Neuronal stem cell (in vitro differentiated cells): Measurements from ENCODE around the gene ZFTA.
A peak's percentile ranks its signal among the peaks of the same experiment; 100 is the strongest.

Source experiments
- DNase-seq: peaks from one replicate; pipeline ENCODE4 v3.0.0-alpha.2; 2013; ENCODE audit warnings: low spot score
- H2AFZ ChIP-seq: one replicate; pipeline ENCODE4 v1.6.1; 2013; ENCODE audit warnings: mild to moderate bottlenecking, low read length, inconsistent platforms
- H2AK5ac ChIP-seq: 2 replicates; pipeline ENCODE4 v1.6.1; 2013; ENCODE audit warnings: low read depth, mild to moderate bottlenecking, inconsistent platforms, low read length, moderate library complexity, mixed read lengths
- H2BK120ac ChIP-seq: 2 replicates; pipeline ENCODE4 v1.6.1; 2013; ENCODE audit warnings: low read depth, mild to moderate bottlenecking, inconsistent platforms, low read length, moderate library complexity, mixed read lengths
- H2BK12ac ChIP-seq: one replicate; pipeline ENCODE4 v1.6.1; 2013; ENCODE audit warnings: low read length, inconsistent platforms
- H2BK15ac ChIP-seq: 2 replicates; pipeline ENCODE4 v1.6.1; 2013; ENCODE audit warnings: mild to moderate bottlenecking, low read length, inconsistent platforms, mixed read lengths
- H2BK5ac ChIP-seq: one replicate; pipeline ENCODE4 v1.6.1; 2013; ENCODE audit warnings: inconsistent platforms, mild to moderate bottlenecking, low read length, moderate library complexity
- H3K14ac ChIP-seq: one replicate; pipeline ENCODE4 v1.6.1; 2013; ENCODE audit warnings: low read length, inconsistent platforms
- H3K18ac ChIP-seq: 2 replicates; pipeline ENCODE4 v1.6.1; 2013; ENCODE audit warnings: low read length, inconsistent platforms
- H3K23ac ChIP-seq: 2 replicates; pipeline ENCODE4 v1.6.1; 2013; ENCODE audit warnings: low read depth, mild to moderate bottlenecking, mixed read lengths, low read length, inconsistent platforms; ENCODE audit not compliant: poor library complexity
- H3K27ac ChIP-seq: replicated peaks from 3 replicates; pipeline ENCODE4 v1.5.1; 2013; ENCODE audit warnings: low read length, inconsistent platforms
- H3K27me3 ChIP-seq, 3 experiments: 2 replicates each; pipeline ENCODE4 v1.6.1; 2013; ENCODE audit warnings: low read length in 3 of 3, mild to moderate bottlenecking in 2 of 3, inconsistent platforms in 1 of 3, low read depth in 1 of 3, mixed read lengths in 1 of 3, moderate library complexity in 1 of 3; ENCODE audit not compliant: control insufficient read depth in 3 of 3, insufficient read depth in 3 of 3
- H3K36me3 ChIP-seq, 2 donors: replicated peaks in 1 of 2; 2 replicates each; pipeline ENCODE4 v1.6.1; 2013; ENCODE audit warnings: low read length in 2 of 2; ENCODE audit not compliant: control insufficient read depth in 2 of 2, insufficient read depth in 2 of 2
- H3K4ac ChIP-seq: 2 replicates; pipeline ENCODE4 v1.6.1; 2013; ENCODE audit warnings: inconsistent platforms, mild to moderate bottlenecking, low read length, moderate library complexity
- H3K4me1 ChIP-seq, 2 donors: 1 replicate in 1 of 2; 2 replicates in 1 of 2; pipeline ENCODE4 v1.6.1; 2013; ENCODE audit warnings: low read length in 2 of 2, low read depth in 1 of 2; ENCODE audit not compliant: control insufficient read depth in 2 of 2, insufficient read depth in 1 of 2
- H3K4me2 ChIP-seq: one replicate; pipeline ENCODE4 v1.6.1; 2013; ENCODE audit warnings: mild to moderate bottlenecking, low read length, inconsistent platforms; ENCODE audit not compliant: insufficient read depth, poor library complexity, severe bottlenecking
- H3K4me3 ChIP-seq, 2 donors: 2 replicates each; pipeline ENCODE4 v1.5.1; 2013; ENCODE audit warnings: low read length in 2 of 2, mild to moderate bottlenecking in 2 of 2, inconsistent platforms in 1 of 2, moderate library complexity in 1 of 2
- H3K79me1 ChIP-seq: one replicate; pipeline ENCODE4 v1.6.1; 2013; ENCODE audit warnings: low read depth, mild to moderate bottlenecking, inconsistent platforms, low read length, moderate library complexity
- H3K9ac ChIP-seq: one replicate; pipeline ENCODE4 v1.6.1; 2013; ENCODE audit warnings: mild to moderate bottlenecking, low read depth, low read length, inconsistent platforms; ENCODE audit not compliant: poor library complexity
- H3K9me3 ChIP-seq, 2 donors: replicated peaks in 1 of 2; 2 replicates each; pipeline versions ENCODE3 to v1.6.1; 2013; ENCODE audit warnings: low read length in 2 of 2, mild to moderate bottlenecking in 2 of 2, inconsistent platforms in 1 of 2, low read depth in 1 of 2, mixed read lengths in 1 of 2, moderate library complexity in 1 of 2; ENCODE audit not compliant: control insufficient read depth in 2 of 2, insufficient read depth in 1 of 2
- H4K8ac ChIP-seq: one replicate; pipeline ENCODE4 v1.6.1; 2013; ENCODE audit warnings: low read depth, mild to moderate bottlenecking, inconsistent platforms, low read length, moderate library complexity
- H4K91ac ChIP-seq: one replicate; pipeline ENCODE4 v1.6.1; 2013; ENCODE audit warnings: low read length, low read depth, mild to moderate bottlenecking, inconsistent platforms; ENCODE audit not compliant: poor library complexity
- WGBS, 2 donors: extraction: QIAGEN DNeasy Blood & Tissue Kit; methylation state at CpG; one replicate each; pipeline ENCODE4 v1.1.7; 2013; ENCODE audit warnings: missing lambda C conversion rate in 2 of 2, mixed read lengths in 1 of 2; ENCODE audit not compliant: insufficient read length in 2 of 2, insufficient replicate concordance in 1 of 2; ENCODE audit errors: extremely low coverage in 2 of 2; 5-methylcytosine and 5-hydroxymethylcytosine counted together

The ZFTA gene

DNA sequence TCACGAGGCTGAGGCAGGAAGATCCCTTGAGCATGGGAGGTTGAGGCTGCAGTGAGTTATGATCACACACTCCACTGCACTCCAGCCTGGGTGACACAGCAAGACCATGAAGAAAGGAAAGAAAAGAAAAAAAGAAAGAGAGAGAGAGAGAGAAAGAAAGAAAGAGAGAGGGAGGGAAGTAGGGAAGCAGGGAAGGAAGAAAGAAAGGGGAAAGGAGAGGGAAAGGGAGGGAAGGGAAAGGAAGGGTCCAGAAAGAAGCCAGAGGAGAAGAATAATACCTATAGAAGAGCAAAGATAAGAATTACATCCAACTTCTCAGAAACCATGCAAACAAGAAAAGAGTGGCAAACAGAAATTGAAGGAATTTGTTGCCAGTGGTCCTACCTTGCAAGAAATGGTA is 17.2 kb upstream of the ZFTA start:
- no peak overlapping the region for H3K27ac ChIP-seq
- peaks cover 0 to 1% of the 10 kb centered on the region in 2 donors for H3K9me3 ChIP-seq
- H2BK120ac ChIP-seq, result no peak overlapping the region
- no peak overlapping the region for H2BK15ac ChIP-seq
- no peak overlapping the region for H4K8ac ChIP-seq
- no peaks in the 10 kb centered on the region for H3K79me1 ChIP-seq
- H3K4me1 ChIP-seq, result peaks cover 2% of the 10 kb centered on the region in 2 donors
- no peak overlapping the region for H3K4me3 ChIP-seq
- H3K23ac ChIP-seq, result no peak overlapping the region
- H2AFZ ChIP-seq, result no peak overlapping the region
- H2AK5ac ChIP-seq, result no peak overlapping the region
- H2BK5ac ChIP-seq, result no peak overlapping the region
- H3K14ac ChIP-seq, result no peak overlapping the region
- no CpG with 5 or more reads among the region's 1 CpG for WGBS, 2 donors
- no peak overlapping the region for H4K91ac ChIP-seq
- no peak overlapping the region for H3K4ac ChIP-seq
- H3K36me3 ChIP-seq, result no peaks in the 10 kb centered on the region
- no peak overlapping the region for H2BK12ac ChIP-seq
- H3K4me2 ChIP-seq, result no peak overlapping the region
- no peaks in the 10 kb centered on the region for H3K27me3 ChIP-seq
- no peak for DNase-seq
- H3K9ac ChIP-seq, result no peak overlapping the region
- no peak overlapping the region for H3K18ac ChIP-seq

DNA sequence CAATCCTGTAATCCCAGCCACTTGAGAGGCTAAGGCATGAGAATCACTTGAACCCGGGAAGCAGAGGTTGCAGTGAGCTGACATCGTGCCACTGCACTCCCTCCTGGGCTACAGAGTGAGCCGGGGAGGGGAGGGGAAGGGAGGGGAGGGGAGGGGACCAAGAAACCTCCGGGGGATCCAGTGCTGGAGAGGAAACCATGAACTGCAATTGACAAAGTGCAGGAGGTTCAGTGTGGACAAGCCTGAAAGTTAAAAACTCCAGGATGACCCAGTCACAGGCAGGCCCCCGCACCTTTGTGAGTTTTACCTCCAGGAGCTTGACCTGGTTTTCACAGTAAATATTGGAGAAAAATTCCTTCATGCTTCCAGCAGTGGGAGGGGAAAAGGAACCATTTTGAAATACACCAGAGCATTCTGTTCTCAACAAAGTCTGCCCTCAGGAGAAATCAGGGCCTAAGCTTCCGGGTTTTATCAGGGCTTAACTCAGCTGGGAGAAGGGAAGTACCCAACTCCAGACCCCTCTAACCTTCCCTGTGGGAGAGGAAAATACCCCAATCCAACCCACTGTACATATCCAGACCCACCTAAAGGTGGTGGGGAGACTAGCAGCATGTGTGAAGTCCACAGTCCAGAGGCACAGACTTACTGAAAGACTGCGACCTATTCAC is 15.5 kb upstream of the ZFTA start:
- no peak for DNase-seq
- H4K8ac ChIP-seq, result no peak overlapping the region
- H2AFZ ChIP-seq, result peak overlapping the region; percentile 93
- H4K91ac ChIP-seq, result no peak overlapping the region
- H2BK12ac ChIP-seq, result no peak overlapping the region
- no peaks in the 10 kb centered on the region for H3K9me3 ChIP-seq
- H3K4me2 ChIP-seq, result no peak overlapping the region
- H3K18ac ChIP-seq, result no peak overlapping the region
- no peak overlapping the region for H2BK120ac ChIP-seq
- H3K4me3 ChIP-seq, result no peak overlapping the region
- H2BK5ac ChIP-seq, result no peak overlapping the region
- WGBS, 2 donors, result no CpG with 5 or more reads among the region's 7 CpGs
- no peak overlapping the region for H2AK5ac ChIP-seq
- H2BK15ac ChIP-seq, result no peak overlapping the region
- no peak overlapping the region for H3K9ac ChIP-seq
- no peaks in the 10 kb centered on the region for H3K27me3 ChIP-seq
- H3K79me1 ChIP-seq, result no peaks in the 10 kb centered on the region
- no peak overlapping the region for H3K27ac ChIP-seq
- H3K4me1 ChIP-seq, result peaks cover 2 to 4% of the 10 kb centered on the region in 2 donors
- no peaks in the 10 kb centered on the region for H3K36me3 ChIP-seq
- H3K4ac ChIP-seq, result no peak overlapping the region
- H3K14ac ChIP-seq, result no peak overlapping the region
- H3K23ac ChIP-seq, result no peak overlapping the region

GRCh38 chr11:63782749-63783148 is 14.2 kb upstream of the ZFTA start:
- H3K9ac ChIP-seq, result no peak overlapping the region
- H4K8ac ChIP-seq, result no peak overlapping the region
- WGBS, 2 donors, result no CpG with 5 or more reads among the region's 6 CpGs
- no peak overlapping the region for H2BK15ac ChIP-seq
- no peak overlapping the region for H2BK5ac ChIP-seq
- no peak overlapping the region for H3K18ac ChIP-seq
- H3K27ac ChIP-seq, result no peak overlapping the region
- DNase-seq, result no peak
- H2AFZ ChIP-seq, result no peak overlapping the region
- H3K23ac ChIP-seq, result no peak overlapping the region
- no peak overlapping the region for H2AK5ac ChIP-seq
- H3K36me3 ChIP-seq, result no peaks in the 10 kb centered on the region
- H2BK12ac ChIP-seq, result no peak overlapping the region
- H3K4me3 ChIP-seq, result peak overlapping the region in 1 of 2 donors; percentile 46
- no peaks in the 10 kb centered on the region for H3K27me3 ChIP-seq
- no peaks in the 10 kb centered on the region for H3K9me3 ChIP-seq
- H3K14ac ChIP-seq, result no peak overlapping the region
- H3K79me1 ChIP-seq, result no peaks in the 10 kb centered on the region
- H3K4ac ChIP-seq, result no peak overlapping the region
- no peak overlapping the region for H2BK120ac ChIP-seq
- H4K91ac ChIP-seq, result no peak overlapping the region
- H3K4me2 ChIP-seq, result no peak overlapping the region
- H3K4me1 ChIP-seq, result peaks cover 2 to 8% of the 10 kb centered on the region in 2 donors

DNA sequence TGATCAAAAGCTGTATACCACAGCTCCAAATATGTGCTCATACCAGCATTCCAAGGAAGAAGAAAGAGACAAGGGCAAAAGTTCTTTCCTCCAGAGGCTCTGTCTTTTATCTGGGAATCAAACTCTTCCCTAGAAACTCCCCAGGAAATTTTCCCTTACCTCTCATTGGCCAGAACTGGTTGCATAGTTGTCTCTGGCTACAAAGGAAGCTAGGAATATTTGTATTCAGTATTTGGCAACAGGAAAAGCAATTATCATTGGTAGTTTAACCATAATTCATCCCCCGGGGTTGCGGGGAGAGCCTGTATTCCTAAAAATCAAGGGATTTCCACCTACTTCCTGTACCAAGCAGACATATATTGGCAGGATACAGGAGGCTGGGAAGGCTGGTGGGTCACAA is 10.5 kb upstream of the ZFTA start:
- Histone ChIP-seq H3K18ac (no peak overlapping the region), H3K4me3 (no peak overlapping the region), H2BK15ac (no peak overlapping the region), H2BK5ac (no peak overlapping the region), H3K27me3 (no peaks in the 10 kb centered on the region), H2BK120ac (no peak overlapping the region), H3K4me2 (no peak overlapping the region), H4K91ac (no peak overlapping the region), H4K8ac (no peak overlapping the region), H3K4ac (no peak overlapping the region), H3K9me3 (no peaks in the 10 kb centered on the region), H3K14ac (no peak overlapping the region), H3K27ac (no peak overlapping the region), H3K79me1 (no peaks in the 10 kb centered on the region), H2AK5ac (no peak overlapping the region), H3K23ac (no peak overlapping the region), H2BK12ac (no peak overlapping the region), H3K9ac (no peak overlapping the region), H3K4me1 (peaks cover 0 to 8% of the 10 kb centered on the region in 2 donors), H3K36me3 (no peaks in the 10 kb centered on the region), H2AFZ (no peak overlapping the region)
- no CpG with 5 or more reads among the region's 2 CpGs for WGBS, 2 donors
- DNase-seq, result no peak
